Gastrocnemius medialis (tissue), 4 donors: Measurements from ENCODE around the gene MRC1. TPM values are rescaled to one million over a fixed set of nuclear protein-coding genes. Genes with fewer than 3 reads are reported as not detected.

Experiments
- ATAC-seq, 2 donors: fragments of 150-250 bp; one replicate each; pipeline ENCODE4 v1.9.1; 2016
- DNase-seq, 2 donors: peaks; one replicate each; pipeline ENCODE4 v3.0.0-alpha.2; 2019
- H3K27ac ChIP-seq, 4 donors: fragments of 200-600 bp; sonication (generic); 1 replicate in 1 of 4; 2 replicates in 3 of 4; pipeline ENCODE4 v1.5.1; 2016 to 2018; ENCODE audit warnings: mild to moderate bottlenecking in 2 of 4, moderate library complexity in 1 of 4
- H3K27me3 ChIP-seq, 3 donors: fragments of 200-600 bp; sonication (generic) in 2 of 3; 1 replicate in 1 of 3; 2 replicates in 2 of 3; pipeline versions ENCODE4 v1.5.1 to v1.6.0; 2016 to 2019; ENCODE audit warnings: mild to moderate bottlenecking in 1 of 3, moderate library complexity in 1 of 3
- H3K36me3 ChIP-seq, 2 donors: fragments of 200-600 bp; sonication (generic) in 1 of 2; one replicate each; pipeline ENCODE4 v1.5.1; 2017 to 2018
- H3K4me1 ChIP-seq, 2 donors: fragments of 200-600 bp; sonication (generic) in 1 of 2; one replicate each; pipeline ENCODE4 v1.5.1; 2016 to 2017; ENCODE audit warnings: mild to moderate bottlenecking in 2 of 2
- H3K4me3 ChIP-seq, 4 donors: fragments of 200-600 bp; sonication (generic) in 3 of 4; 1 replicate in 1 of 4; 2 replicates in 3 of 4; pipeline ENCODE4 v1.5.1; 2016 to 2019; ENCODE audit warnings: mild to moderate bottlenecking in 2 of 4
- H3K9me3 ChIP-seq, 3 donors: fragments of 200-600 bp; sonication (generic) in 2 of 3; 1 replicate in 1 of 3; 2 replicates in 2 of 3; pipeline ENCODE4 v1.5.1; 2016 to 2019
- CTCF ChIP-seq, 5 experiments: fragments of 450-650 bp in 3 of 5; fragments of 200-600 bp in 2 of 5; sonication (generic) in 2 of 5; IDR thresholded peaks in 4 of 5; conservative IDR thresholded peaks in 1 of 5; 1 replicate in 4 of 5; 2 replicates in 1 of 5; pipeline ENCODE4 v1.5.1; 2016 to 2019; ENCODE audit warnings: antibody characterized with exemption in 5 of 5, mild to moderate bottlenecking in 3 of 5, moderate library complexity in 3 of 5
- POLR2A ChIP-seq, 2 donors: fragments of 450-650 bp; IDR thresholded peaks; one replicate each; pipeline ENCODE4 v1.6.1; 2017; ENCODE audit warnings: antibody characterized with exemption in 2 of 2, mild to moderate bottlenecking in 2 of 2, moderate library complexity in 2 of 2
- in situ Hi-C, 4 donors: fragments of 200-750 bp; cut with MboI; loops; one replicate each; pipeline versions ENCODE4 v1.15.0 to v1.8.0; 2017; ENCODE audit warnings: low sequenced_read_pairs in 4 of 4
- intact Hi-C: fragments of 100-400 bp; cut with DNase I; formaldehyde crosslinking; loops from one replicate; pipeline ENCODE4 v1.15.1; 2023; ENCODE audit warnings: low total_unique reads
- total RNA-seq, 4 donors: library from RNA; depleted of rRNA; stranded (reverse); fragments of >200 nt; gene quantifications; one replicate each; pipeline versions ENCODE4 v1.1.0 to v1.2.3, GENCODE V29; 2016

MRC1 gene
- total RNA-seq, 4 donors from 2014 or later = 5.3 to 13.6 (median 9.3) TPM

GRCh38 chr10:17880601-17881000 is 71.5 kb downstream of the MRC1 start:
- DNase-seq (no peak), ATAC-seq (no peak)
- H3K27me3 ChIP-seq = no peaks in the 10 kb centered on the region
- H3K27ac ChIP-seq = no peak overlapping the region
- TF ChIP-seq POLR2A (IDR thresholded peaks at IDR 0.05) = no peak
- TF ChIP-seq CTCF (IDR thresholded peaks at IDR 0.05 in 4 of 5, conservative IDR thresholded peaks at IDR 0.05 in 1 of 5) = no peak
- H3K36me3 ChIP-seq = no peaks in the 10 kb centered on the region
- H3K9me3 ChIP-seq = no peaks in the 10 kb centered on the region
- intact Hi-C loops (no loop called here), in situ Hi-C loops (no loop called here)
- no peaks in the 10 kb centered on the region for H3K4me1 ChIP-seq
- H3K4me3 ChIP-seq = no peak overlapping the region

GRCh38 chr10:17882557-17882956 is 73.4 kb downstream of the MRC1 start:
- H3K27me3 ChIP-seq = no peaks in the 10 kb centered on the region
- no peak for TF ChIP-seq CTCF (IDR thresholded peaks at IDR 0.05 in 4 of 5, conservative IDR thresholded peaks at IDR 0.05 in 1 of 5)
- TF ChIP-seq POLR2A (IDR thresholded peaks at IDR 0.05) = no peak
- H3K4me1 ChIP-seq = no peaks in the 10 kb centered on the region
- DNase-seq = no peak
- no peak overlapping the region for H3K4me3 ChIP-seq
- intact Hi-C loops = no loop called here
- H3K27ac ChIP-seq = no peak overlapping the region
- in situ Hi-C loops = no loop called here
- H3K36me3 ChIP-seq = no peaks in the 10 kb centered on the region
- H3K9me3 ChIP-seq = no peaks in the 10 kb centered on the region
- peak in 1 of 2 donors; percentile 56 for ATAC-seq

- Histone ChIP-seq H3K4me3 (no peak overlapping the region), H3K27ac (no peak overlapping the region), H3K27me3 (no peaks in the 10 kb centered on the region), H3K9me3 (no peaks in the 10 kb centered on the region), H3K36me3 (no peaks in the 10 kb centered on the region), H3K4me1 (no peaks in the 10 kb centered on the region)
- TF ChIP-seq POLR2A (IDR thresholded peaks at IDR 0.05) (no peak), CTCF (IDR thresholded peaks at IDR 0.05 in 4 of 5, conservative IDR thresholded peaks at IDR 0.05 in 1 of 5) (no peak)
- DNase-seq (no peak), ATAC-seq (no peak)
- in situ Hi-C loops = no loop called here
- intact Hi-C loops = no loop called here
Measured at GRCh38 chr10:17883621-17884020, 74.5 kb downstream of the MRC1 start.

- Histone ChIP-seq H3K4me3 (no peak overlapping the region), H3K4me1 (no peaks in the 10 kb centered on the region)
- in situ Hi-C loops = no loop called here
Measured at GRCh38 chr10:17888189-17888588, 79.0 kb downstream of the MRC1 start.

More at GRCh38 chr10:17888189-17888588, 79.0 kb downstream of the MRC1 start:
- no peaks in the 10 kb centered on the region for H3K27me3 ChIP-seq
- intact Hi-C loops = no loop called here
- TF ChIP-seq CTCF (IDR thresholded peaks at IDR 0.05 in 4 of 5, conservative IDR thresholded peaks at IDR 0.05 in 1 of 5) (no peak), POLR2A (IDR thresholded peaks at IDR 0.05) (no peak)
- H3K27ac ChIP-seq = no peak overlapping the region
- DNase-seq = no peak
- ATAC-seq = no peak
- H3K9me3 ChIP-seq = no peaks in the 10 kb centered on the region
- no peaks in the 10 kb centered on the region for H3K36me3 ChIP-seq
